ENCODE measurements around the gene CD74.

Gene CD74

GRCh38 chr5:150368526-150368925 is 44.2 kb downstream of the CD74 start:
- no peak for DNase-seq (ENCODE audit: low read depth in 3 of 3, low spot score in 1 of 3)

- DNase-seq (ENCODE audit: low read depth in 3 of 3, low spot score in 1 of 3): no peak
These were observed 48.7 kb downstream of the CD74 start for GRCh38 chr5:150364004-150364403.

GRCh38 chr5:150363185-150363584 is 49.5 kb downstream of the CD74 start:
- DNase-seq (ENCODE audit: low read depth in 3 of 3, low spot score in 1 of 3): no peak

- DNase-seq (ENCODE audit: low read depth in 3 of 3, low spot score in 1 of 3): no peak
These were observed 51.4 kb downstream of the CD74 start for GRCh38 chr5:150361301-150361700.

- DNase-seq (ENCODE audit: low read depth in 3 of 3, low spot score in 1 of 3): no peak
These were observed 54.2 kb downstream of the CD74 start for GRCh38 chr5:150358261-150359095.

GRCh38 chr5:150357326-150358260 is 55.1 kb downstream of the CD74 start, which contains the start of gene TCOF1:
Gene TCOF1 (plus strand): TSS chr5:150357697. CDS start chr5:150357747, 50 bp downstream.
- DNase-seq (ENCODE audit: low read depth in 3 of 3, low spot score in 1 of 3): peak; percentile 90 to 98 (median 91)

- DNase-seq (ENCODE audit: low read depth in 3 of 3, low spot score in 1 of 3): no peak
These were observed 56.0 kb downstream of the CD74 start for GRCh38 chr5:150356575-150357294.

GRCh38 chr5:150355791-150356190 is 56.9 kb downstream of the CD74 start:
- no peak for DNase-seq (ENCODE audit: low read depth in 3 of 3, low spot score in 1 of 3)

GRCh38 chr5:150353032-150353675 is 59.6 kb downstream of the CD74 start:
- no peak for DNase-seq (ENCODE audit: low read depth in 3 of 3, low spot score in 1 of 3)

- no peak for DNase-seq (ENCODE audit: low read depth in 3 of 3, low spot score in 1 of 3)
These were observed 60.3 kb downstream of the CD74 start for GRCh38 chr5:150352244-150353031.

Measured in stimulated activated CD4-positive, alpha-beta T cell treated with anti-CD3 and anti-CD28 coated beads, TNF-alpha, amount 100 ng/mL, for 1 hour (primary cell).